ENCODE measurements around the gene TMEM158. TPM values are rescaled to one million over a fixed set of nuclear protein-coding genes. Genes with fewer than 3 reads are reported as not detected.

TMEM158 gene
- total RNA-seq, 2 experiments from 2014 or later, result not detected

DNA sequence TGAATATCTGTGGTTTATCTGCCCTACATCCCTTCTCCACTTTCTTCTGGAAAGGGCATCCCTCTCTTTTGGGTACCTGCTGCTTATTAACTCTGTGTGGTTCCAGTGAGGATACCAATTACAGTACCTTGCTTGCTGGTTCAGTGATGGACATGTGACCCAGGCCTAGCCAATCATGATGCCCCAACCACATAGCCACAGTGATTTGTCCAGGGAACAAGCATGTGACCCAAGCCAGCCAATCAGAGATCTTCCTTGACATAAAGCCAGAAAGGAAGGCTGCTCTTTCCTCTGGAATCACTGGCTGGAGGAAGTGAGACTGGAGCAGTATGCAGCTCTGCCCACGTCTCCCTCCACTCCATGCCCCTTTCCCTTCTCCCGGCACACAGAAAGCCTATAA, 10.9 kb upstream of the TMEM158 start:
- POLR2A ChIA-PET, result no interaction called here
- ATAC-seq (ENCODE audit: poor library complexity), result no peak
- TF ChIP-seq, protein P1, sequence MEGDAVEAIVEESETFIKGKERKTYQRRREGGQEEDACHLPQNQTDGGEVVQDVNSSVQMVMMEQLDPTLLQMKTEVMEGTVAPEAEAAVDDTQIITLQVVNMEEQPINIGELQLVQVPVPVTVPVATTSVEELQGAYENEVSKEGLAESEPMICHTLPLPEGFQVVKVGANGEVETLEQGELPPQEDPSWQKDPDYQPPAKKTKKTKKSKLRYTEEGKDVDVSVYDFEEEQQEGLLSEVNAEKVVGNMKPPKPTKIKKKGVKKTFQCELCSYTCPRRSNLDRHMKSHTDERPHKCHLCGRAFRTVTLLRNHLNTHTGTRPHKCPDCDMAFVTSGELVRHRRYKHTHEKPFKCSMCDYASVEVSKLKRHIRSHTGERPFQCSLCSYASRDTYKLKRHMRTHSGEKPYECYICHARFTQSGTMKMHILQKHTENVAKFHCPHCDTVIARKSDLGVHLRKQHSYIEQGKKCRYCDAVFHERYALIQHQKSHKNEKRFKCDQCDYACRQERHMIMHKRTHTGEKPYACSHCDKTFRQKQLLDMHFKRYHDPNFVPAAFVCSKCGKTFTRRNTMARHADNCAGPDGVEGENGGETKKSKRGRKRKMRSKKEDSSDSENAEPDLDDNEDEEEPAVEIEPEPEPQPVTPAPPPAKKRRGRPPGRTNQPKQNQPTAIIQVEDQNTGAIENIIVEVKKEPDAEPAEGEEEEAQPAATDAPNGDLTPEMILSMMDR (IDR thresholded peaks at IDR 0.05), result no peak

DNA sequence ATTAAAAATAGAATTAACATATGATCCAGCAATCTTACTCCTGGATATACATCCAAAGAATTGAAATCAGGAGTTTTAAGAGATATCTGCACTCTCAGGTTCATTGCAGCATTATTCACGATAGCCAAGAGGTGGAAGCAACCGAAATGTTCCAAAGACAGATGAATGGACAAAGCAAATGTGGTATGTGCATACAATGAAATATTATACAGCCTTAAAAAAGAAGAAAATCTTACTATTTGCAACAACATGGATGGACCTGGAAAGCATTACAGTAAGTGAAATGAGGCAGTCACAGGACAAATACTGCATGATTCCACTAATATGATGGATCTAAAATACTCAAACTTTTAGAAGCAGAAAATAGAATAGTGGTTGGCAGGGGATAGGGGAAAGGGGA, 9.3 kb upstream of the TMEM158 start:
- ChIA-PET CTCF (no interaction called here), POLR2A (no interaction called here)
- no peak overlapping the region for H3K4me3 ChIP-seq (ENCODE audit: low read length)
- DNase-seq (no peak), ATAC-seq (ENCODE audit: poor library complexity) (no peak)
- no peak overlapping the region for H3K4me3 Mint-ChIP-seq
- peaks cover 0 to 14% of the 10 kb centered on the region in 2 experiments for H3K27me3 ChIP-seq (ENCODE audit: control insufficient read depth in 1 of 2, insufficient read depth in 2 of 2, low read length in 2 of 2)
- TF ChIP-seq, protein P1 (IDR thresholded peaks at IDR 0.05), result no peak
- no peak overlapping the region for H3K27ac Mint-ChIP-seq
- no peak overlapping the region for H3K27ac ChIP-seq (ENCODE audit: low read depth in 1 of 2, low read length in 2 of 2)
- H3K27me3 Mint-ChIP-seq, result peaks cover 20% of the 10 kb centered on the region
- no peaks in the 10 kb centered on the region for H3K9me3 ChIP-seq (ENCODE audit: control insufficient read depth in 1 of 2, insufficient read depth in 1 of 2, low read length in 2 of 2)
- no peaks in the 10 kb centered on the region for H3K4me1 Mint-ChIP-seq (ENCODE audit: low read depth)
- no peaks in the 10 kb centered on the region for H3K4me1 ChIP-seq (ENCODE audit: insufficient read depth, low read length)
- no peaks in the 10 kb centered on the region for H3K36me3 ChIP-seq (ENCODE audit: insufficient read depth, low read length)
- H3K9me3 Mint-ChIP-seq, result no peaks in the 10 kb centered on the region
- no peaks in the 10 kb centered on the region for H3K36me3 Mint-ChIP-seq (ENCODE audit: low read depth)
- intact Hi-C loops (cut with DNase I, micrococcal nuclease), result no loop called here

More for the DNA sequence above, 10.9 kb upstream of the TMEM158 start:
- no peak overlapping the region for H3K27ac ChIP-seq (ENCODE audit: low read depth in 1 of 2, low read length in 2 of 2)
- no peaks in the 10 kb centered on the region for H3K4me1 ChIP-seq (ENCODE audit: insufficient read depth, low read length)
- Mint-ChIP-seq H3K36me3 (ENCODE audit: low read depth) (no peaks in the 10 kb centered on the region), H3K4me1 (ENCODE audit: low read depth) (no peaks in the 10 kb centered on the region), H3K4me3 (no peak overlapping the region), H3K9me3 (no peaks in the 10 kb centered on the region), H3K27ac (no peak overlapping the region), H3K27me3 (peaks cover 11% of the 10 kb centered on the region)
- intact Hi-C loops (cut with DNase I, micrococcal nuclease), result no loop called here
- DNase-seq, result no peak
- H3K4me3 ChIP-seq (ENCODE audit: low read length), result no peak overlapping the region
- H3K36me3 ChIP-seq (ENCODE audit: insufficient read depth, low read length), result no peaks in the 10 kb centered on the region
- CTCF ChIA-PET, result no interaction called here
- H3K9me3 ChIP-seq (ENCODE audit: control insufficient read depth in 1 of 2, insufficient read depth in 1 of 2, low read length in 2 of 2), result no peaks in the 10 kb centered on the region
- H3K27me3 ChIP-seq (ENCODE audit: control insufficient read depth in 1 of 2, insufficient read depth in 2 of 2, low read length in 2 of 2), result peaks cover 0 to 6% of the 10 kb centered on the region in 2 experiments

DNA sequence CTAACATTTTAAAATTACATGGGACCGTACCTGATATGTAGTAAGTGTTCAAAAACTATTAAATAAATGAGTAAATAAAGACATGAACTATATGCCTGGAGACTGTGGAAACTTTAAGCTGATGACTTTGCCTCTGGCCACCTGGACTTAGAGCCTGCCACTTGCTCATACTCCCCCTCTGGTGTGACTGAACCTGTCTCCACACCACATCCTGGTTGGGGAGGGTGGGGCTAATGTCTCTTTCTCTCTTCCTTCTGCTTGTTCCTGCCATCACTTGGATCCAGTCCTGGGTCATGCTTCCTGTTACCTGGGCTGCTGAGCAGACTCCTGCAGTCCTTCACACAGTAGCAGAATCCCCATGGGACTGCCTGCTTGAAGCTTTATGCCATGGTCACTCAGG, 8.2 kb upstream of the TMEM158 start:
- no peak for ATAC-seq (ENCODE audit: poor library complexity)
- Mint-ChIP-seq H3K9me3 (no peaks in the 10 kb centered on the region), H3K36me3 (ENCODE audit: low read depth) (no peaks in the 10 kb centered on the region), H3K27me3 (peaks cover 31% of the 10 kb centered on the region), H3K4me3 (no peak overlapping the region), H3K4me1 (ENCODE audit: low read depth) (no peaks in the 10 kb centered on the region), H3K27ac (no peak overlapping the region)
- Histone ChIP-seq H3K4me1 (ENCODE audit: insufficient read depth, low read length) (no peaks in the 10 kb centered on the region), H3K4me3 (ENCODE audit: low read length) (no peak overlapping the region), H3K27me3 (ENCODE audit: control insufficient read depth in 1 of 2, insufficient read depth in 2 of 2, low read length in 2 of 2) (peaks cover 5 to 18% of the 10 kb centered on the region in 2 experiments), H3K27ac (ENCODE audit: low read depth in 1 of 2, low read length in 2 of 2) (no peak overlapping the region), H3K9me3 (ENCODE audit: control insufficient read depth in 1 of 2, insufficient read depth in 1 of 2, low read length in 2 of 2) (no peaks in the 10 kb centered on the region), H3K36me3 (ENCODE audit: insufficient read depth, low read length) (no peaks in the 10 kb centered on the region)
- CTCF ChIA-PET, result no interaction called here
- intact Hi-C loops (cut with DNase I, micrococcal nuclease), result no loop called here
- TF ChIP-seq, protein P1 (IDR thresholded peaks at IDR 0.05), result no peak
- DNase-seq, result no peak
- POLR2A ChIA-PET, result no interaction called here
